ENCODE measurements around the gene DNAH3. TPM values are rescaled to one million over a fixed set of nuclear protein-coding genes. Genes with fewer than 3 reads are reported as not detected.
A peak's percentile ranks its signal among the peaks of the same experiment; 100 is the strongest.
"Not testable (repeated sequence)": the region's sequence is repeated elsewhere in the genome, so short reads cannot be mapped to it uniquely, and the experiment has no call there.

The DNAH3 gene
- total RNA-seq, 1 donor from 2014 or later = 0.58 TPM

DNA sequence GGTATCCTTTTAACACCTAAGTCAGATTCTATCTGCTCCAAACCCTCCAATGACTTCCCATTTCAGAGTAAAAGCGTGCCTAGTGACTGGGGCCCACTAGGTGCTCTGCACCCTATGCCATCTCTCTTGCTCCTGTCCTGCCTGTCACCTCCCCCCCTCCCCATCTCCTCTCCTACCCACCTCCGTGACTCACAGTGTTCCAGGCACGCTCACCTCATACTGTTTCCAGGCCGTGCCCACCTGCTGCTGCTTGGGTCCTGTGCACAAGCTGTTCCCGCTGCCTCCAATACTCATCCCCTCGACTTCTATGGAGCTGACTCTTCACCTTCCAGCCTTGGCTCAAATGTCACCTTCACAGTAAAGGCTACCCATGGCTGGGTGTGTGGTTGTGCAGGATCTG lies 21.7 kb downstream of the DNAH3 start:
- DNase-seq (ENCODE audit: low spot score) = no peak

DNA sequence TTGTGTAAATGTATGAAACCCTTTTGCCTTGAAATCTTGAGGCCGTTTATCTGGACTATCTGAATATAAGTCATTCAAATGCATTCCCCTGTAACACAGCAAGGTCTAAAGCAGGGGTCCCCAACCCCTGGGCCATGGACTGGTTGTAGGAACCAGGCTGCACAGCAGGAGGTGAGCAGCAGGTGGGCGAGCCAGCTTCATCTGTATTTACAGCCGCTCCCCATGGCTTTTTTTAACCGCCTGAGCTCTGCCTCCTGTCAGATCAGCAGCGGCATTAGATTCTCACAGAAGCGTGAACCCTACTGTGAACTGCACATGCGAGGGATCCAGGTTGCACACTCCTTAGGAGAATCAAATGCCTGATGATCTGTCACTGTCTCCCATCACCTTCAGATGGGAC lies 24.1 kb downstream of the DNAH3 start:
- DNase-seq (ENCODE audit: low spot score) = no peak

DNA sequence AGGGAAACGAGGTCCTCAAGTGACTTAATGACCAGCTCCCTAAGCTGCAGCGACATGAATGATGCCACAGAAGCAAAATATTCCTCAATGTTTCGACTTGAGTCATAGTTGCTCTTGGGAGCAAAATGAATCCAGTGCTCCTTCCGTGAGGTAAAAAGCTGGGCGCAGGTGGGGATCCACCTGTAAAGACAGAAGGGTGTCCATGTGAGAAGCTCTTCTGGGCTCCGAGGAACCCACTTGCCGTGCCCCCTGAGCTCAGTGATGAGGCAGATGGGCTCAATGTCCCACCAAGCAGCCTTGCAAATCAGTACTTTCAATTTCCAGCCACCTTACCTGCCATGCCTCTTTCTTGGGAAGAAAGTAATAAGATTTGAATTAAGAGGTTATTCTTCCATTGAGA lies 25.5 kb downstream of the DNAH3 start:
- no peak for DNase-seq (ENCODE audit: low spot score)

DNA sequence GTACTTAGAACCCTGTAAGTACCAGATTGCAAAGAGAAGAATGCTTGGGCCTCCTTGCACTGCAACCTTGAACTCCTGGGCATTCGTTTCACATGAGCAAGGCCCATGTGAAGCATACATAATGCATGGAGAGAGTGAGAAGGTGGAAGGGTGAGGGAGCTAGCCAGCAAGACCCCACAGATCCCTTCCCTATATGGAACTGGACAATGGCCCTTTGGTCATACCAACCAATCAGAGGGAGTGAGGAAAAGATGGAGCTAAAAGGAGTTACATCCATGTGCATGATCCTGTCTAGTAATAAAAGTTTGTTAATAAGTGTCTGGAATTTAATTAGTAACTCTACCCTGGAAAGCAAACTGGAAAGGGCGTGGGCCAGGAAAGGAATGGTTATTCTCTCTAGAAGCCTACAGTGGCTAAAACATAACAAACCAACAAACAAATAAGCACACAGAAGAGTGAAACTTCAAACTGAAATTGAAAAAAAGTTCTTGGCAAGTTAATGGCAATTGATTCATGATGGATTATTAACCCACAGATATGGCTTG lies 29.6 kb downstream of the DNAH3 start:
- no peak for DNase-seq (ENCODE audit: low spot score)

DNA sequence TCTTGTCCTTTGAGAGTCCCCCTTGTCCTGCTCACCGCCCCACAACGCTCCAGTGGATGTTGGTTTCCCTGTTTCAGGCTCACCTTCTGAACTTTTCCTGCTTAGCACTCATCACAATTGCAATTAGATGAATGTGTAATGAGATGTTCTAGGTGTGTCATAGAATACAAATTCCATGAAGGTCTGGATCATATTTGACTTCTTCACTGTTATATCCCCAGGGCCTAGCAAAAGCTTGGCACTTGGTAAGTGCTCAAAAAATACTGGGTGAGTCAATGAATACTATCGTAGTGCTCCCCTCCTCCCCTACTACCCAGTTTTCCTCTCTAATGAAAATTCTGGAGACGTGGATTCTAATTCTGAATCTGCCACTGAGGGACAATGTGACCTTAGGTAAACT lies 33.1 kb downstream of the DNAH3 start:
- no peak for DNase-seq (ENCODE audit: low spot score)

- DNase-seq (ENCODE audit: low spot score) = no peak
Measured at GRCh38 chr16:21116148-21116693, 34.4 kb downstream of the DNAH3 start.

DNA sequence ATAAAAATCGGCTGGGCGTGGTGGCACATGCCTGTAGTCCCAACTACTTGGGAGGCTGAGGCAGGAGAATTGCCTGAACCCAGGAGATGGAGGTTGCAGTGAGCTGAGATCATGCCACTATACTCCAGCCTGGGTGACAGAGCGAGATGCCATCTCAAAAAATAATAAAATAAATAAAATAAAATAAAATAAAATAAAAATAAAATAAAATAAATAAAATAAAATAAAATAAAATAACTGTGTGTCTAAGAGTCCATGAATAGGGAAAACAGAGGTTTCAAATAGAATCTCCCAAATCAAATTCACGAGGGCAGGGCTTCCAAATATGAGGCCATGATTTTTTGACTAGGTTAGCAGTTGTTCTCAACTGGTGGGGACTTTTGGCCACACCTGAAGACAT lies 35.1 kb downstream of the DNAH3 start:
- DNase-seq (ENCODE audit: low spot score) = not testable (repeated sequence)

DNA sequence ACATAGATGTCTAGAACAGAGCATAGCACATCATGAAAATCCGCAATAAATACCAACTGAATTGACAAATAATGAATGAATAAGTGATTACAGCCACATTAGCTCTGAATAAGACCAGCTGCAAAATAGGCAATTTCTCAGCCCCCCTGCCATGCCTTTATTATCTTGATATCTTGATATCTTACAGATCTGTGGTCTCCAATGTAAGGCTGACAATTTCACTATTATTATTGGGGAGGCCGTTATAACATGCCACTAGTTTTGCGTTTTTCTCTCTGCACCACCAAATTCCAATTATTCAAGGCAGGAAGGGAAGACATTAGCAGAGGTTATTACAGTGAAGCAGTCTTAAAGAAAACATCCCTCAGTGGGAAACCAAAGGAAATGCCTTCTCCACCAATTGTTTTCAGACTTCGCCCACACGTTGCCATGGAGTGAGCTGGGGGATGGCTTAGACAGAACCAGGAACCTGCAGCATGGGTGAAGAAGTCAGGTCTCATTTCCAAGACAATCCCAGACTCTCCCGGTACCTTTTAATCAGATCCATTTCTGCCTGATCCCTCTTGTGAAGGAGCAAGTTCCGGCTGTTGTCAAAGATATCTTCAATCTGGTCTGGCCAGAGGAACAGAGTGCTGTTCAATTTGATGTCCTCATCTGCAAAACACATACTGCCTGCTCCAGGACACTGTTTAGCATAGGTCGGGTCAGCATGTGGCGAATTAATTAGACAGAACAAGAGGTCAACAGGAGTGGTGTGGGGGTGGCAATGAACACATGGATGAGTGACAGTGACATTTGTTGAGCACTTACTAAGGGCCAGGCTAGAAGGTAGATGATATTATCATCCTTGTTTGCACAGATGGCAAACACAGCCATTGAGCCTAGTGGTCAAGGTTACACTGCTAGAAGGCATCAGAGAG lies 46.4 kb downstream of the DNAH3 start:
- DNase-seq (ENCODE audit: low spot score) = no peak

GRCh38 chr16:21101631-21102420 lies 48.8 kb downstream of the DNAH3 start:
- DNase-seq (ENCODE audit: low spot score) = no peak

DNA sequence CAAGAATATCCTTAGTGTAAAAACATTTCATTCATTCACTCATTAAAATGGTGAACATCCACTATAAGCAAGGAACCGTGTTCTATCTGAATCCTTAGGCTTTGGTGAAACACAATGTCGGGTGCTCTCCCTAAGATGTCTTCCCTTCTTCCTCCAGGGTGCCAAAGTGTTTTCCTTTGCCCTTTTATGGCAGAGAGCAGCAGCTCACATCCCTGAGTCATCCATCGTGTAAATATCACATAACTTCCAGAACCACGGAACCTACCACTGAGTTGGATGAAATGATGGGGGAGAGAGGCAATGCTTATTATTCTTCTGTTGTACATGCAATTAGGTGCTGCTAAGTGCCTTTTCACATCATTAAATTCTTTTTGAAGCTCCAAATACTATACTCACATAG lies 50.2 kb downstream of the DNAH3 start:
- DNase-seq (ENCODE audit: low spot score) = no peak

DNA sequence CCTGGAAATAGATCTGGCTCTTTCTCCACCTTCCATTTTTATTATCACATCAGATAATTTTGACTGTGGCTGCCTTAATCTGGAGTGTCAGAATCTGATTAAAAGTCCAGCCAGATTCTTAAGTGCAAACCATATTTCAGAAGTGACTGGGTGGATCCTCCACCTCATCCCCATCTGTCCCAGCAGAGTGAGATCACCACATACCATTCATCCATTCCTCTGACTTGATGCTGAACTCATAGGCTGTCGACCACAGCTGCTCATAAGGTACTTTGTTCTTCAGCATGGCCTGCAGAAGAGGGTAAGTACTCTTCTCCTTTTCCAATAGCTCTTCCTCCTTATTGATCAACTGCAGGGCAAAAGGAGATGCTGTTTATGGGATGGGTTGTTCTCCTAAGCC lies 53.5 kb downstream of the DNAH3 start:
- DNase-seq (ENCODE audit: low spot score) = no peak

GRCh38 chr16:21094719-21095118 lies 55.9 kb downstream of the DNAH3 start:
- not testable (repeated sequence) for DNase-seq (ENCODE audit: low spot score)

GRCh38 chr16:21092951-21093350 lies 57.7 kb downstream of the DNAH3 start:
- DNase-seq (ENCODE audit: low spot score) = no peak

- no peak for DNase-seq (ENCODE audit: low spot score)
Measured at GRCh38 chr16:21088646-21089538, 61.8 kb downstream of the DNAH3 start.

DNA sequence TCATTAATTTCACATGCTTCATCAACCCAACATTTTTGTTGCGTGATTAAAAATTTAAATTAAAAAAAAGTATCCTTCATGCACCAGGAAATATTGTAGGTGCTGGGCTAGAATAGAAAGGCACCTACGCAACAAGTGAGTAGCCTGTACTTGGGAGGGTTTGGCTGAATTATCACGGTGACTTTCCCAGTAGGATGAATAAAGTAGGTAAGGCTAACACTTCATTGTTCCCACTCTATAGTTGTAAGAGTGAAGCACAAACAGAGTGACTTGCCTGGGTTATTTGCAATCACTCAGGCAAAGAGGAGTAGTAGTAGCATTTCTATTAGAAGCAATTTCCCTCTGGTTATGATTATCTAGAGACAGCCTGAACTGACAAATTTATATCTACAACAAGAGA lies 62.5 kb downstream of the DNAH3 start:
- no peak for DNase-seq (ENCODE audit: low spot score)

- no peak for DNase-seq (ENCODE audit: low spot score)
Measured at GRCh38 chr16:21084631-21085225, 65.9 kb downstream of the DNAH3 start.

DNA sequence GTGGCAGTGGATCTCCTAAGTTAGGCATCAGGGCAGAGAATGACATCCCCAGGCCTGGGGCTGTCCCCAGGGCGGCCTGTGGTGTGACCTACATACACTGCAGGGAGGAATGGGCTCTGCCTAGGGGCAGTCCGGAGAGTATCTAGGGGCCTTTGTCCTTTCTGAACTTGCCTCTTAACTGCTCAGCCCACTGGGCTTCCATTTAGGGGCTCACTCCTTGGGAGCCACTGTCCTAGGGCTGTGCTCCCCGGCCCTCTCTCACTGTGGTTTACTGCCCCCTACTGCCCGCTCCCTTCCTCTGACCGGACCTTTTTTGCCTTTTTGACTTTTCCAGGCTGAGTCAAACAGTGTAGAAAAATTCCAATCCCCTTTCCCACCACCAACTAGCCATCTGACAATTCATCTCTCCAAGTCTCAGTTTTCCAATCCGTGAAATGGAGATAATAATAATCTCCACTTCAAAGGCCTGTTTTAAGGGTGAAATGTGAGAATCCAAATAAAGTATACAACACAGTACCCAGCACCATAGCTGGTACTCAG lies 66.8 kb downstream of the DNAH3 start:
- peak; percentile 45 for DNase-seq (ENCODE audit: low spot score)

DNA sequence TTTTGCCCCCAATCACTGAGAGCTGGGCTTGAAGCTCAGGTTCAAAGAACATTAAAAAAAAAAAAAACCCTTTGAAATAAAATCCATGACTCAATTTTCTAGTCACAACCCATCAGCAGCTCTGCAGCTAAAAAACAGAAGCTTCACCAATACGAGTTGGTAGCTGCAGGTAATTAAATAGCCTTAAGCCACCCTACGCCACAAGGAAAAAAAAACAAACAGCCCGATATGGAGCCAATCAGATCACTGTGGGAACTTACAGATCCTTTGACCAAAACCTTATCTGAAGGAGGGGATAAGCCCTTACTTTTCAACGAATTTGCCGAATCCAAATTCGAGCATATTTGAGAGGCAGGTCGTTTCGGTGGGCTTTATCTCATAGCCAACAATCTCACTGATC lies 69.3 kb downstream of the DNAH3 start:
- DNase-seq (ENCODE audit: low spot score) = no peak

DNA sequence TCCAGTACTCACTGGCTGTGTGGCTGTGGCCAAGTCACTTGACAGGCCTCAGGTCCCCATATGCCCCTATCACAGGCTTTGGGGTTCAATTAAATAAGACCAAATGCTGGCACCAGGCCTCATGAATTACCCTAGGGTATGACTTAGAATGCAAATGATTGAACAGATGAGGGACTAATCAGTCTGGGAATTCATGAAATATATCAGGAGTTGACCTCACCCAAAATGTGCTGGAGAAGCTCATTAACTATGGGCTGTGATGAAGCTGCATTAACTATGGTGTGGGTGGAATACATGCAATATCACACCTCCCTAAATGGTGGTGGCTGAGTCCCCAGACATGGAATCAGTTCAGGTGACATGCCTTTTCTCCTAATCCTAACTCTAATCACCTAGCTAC lies 72.1 kb downstream of the DNAH3 start:
- DNase-seq (ENCODE audit: low spot score) = no peak

DNA sequence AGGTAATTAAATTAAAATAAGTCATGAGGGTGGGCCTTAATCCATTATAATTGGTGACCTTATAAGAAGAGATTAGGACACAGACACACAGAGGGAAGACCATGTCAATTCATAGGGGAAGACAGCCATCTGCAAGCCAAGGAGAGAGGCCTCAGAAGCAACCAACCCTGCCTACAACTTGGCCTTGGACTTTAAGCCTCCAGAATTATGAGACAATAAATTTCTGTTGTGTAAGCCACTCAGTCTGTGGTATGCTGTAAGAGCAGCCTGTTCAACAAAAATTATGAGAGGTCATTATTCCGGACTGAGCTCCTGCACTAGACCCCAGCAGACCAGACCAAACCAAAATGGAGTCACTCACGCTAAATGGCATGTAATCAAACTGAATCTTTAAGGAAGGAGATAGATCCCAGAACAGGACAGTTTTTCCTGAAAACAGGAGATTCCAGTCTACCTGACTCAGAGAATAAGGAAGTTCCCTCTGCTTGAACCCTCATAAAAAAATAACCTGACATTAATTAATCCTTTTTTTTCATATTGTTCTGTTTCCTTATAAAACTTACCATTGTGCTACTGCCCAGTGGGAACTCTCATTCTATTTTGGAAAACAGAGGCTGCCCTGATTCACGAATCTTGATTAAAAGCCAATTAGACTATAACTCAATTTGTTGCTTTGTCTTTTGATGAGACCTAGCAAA lies 74.3 kb downstream of the DNAH3 start:
- DNase-seq (ENCODE audit: low spot score) = no peak
